Measurements from ENCODE around the gene PCBP3.

DNA sequence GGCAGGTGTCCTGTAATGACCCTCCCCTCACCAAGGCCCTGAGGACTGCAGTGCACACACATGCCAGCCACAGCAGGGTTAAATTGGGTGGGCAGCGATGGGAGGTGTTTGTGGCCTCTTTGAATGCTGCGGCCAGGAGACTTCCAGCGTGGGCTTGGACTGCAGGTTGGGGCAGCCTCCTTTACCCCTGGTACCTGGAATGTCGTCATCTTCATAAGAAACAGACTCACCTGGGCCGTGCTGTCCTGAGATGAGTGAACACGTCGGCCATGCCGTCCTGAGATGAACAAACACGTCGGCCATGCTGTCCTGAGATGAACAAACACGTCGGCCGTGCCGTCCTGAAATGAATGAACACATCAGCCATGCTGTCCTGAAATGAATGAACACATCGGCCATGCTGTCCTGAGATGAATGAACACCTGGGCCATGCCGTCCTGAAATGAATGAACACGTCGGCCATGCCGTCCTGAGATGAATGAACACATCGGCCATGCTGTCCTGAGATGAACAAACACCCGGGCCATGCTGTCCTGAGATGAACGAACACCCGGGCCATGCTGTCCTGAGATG, 288.0 kb downstream of the PCBP3 start:
- TF ChIP-seq, protein P1, sequence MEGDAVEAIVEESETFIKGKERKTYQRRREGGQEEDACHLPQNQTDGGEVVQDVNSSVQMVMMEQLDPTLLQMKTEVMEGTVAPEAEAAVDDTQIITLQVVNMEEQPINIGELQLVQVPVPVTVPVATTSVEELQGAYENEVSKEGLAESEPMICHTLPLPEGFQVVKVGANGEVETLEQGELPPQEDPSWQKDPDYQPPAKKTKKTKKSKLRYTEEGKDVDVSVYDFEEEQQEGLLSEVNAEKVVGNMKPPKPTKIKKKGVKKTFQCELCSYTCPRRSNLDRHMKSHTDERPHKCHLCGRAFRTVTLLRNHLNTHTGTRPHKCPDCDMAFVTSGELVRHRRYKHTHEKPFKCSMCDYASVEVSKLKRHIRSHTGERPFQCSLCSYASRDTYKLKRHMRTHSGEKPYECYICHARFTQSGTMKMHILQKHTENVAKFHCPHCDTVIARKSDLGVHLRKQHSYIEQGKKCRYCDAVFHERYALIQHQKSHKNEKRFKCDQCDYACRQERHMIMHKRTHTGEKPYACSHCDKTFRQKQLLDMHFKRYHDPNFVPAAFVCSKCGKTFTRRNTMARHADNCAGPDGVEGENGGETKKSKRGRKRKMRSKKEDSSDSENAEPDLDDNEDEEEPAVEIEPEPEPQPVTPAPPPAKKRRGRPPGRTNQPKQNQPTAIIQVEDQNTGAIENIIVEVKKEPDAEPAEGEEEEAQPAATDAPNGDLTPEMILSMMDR (IDR thresholded peaks at IDR 0.05; ENCODE audit: insufficient read depth, low read length) = no peak
- TF ChIP-seq GABPA (IDR thresholded peaks at IDR 0.05; ENCODE audit: low read depth) (no peak), POLR2AphosphoS5 (IDR thresholded peaks at IDR 0.05; ENCODE audit: low read depth) (no peak)
- TF ChIP-seq, protein P2, sequence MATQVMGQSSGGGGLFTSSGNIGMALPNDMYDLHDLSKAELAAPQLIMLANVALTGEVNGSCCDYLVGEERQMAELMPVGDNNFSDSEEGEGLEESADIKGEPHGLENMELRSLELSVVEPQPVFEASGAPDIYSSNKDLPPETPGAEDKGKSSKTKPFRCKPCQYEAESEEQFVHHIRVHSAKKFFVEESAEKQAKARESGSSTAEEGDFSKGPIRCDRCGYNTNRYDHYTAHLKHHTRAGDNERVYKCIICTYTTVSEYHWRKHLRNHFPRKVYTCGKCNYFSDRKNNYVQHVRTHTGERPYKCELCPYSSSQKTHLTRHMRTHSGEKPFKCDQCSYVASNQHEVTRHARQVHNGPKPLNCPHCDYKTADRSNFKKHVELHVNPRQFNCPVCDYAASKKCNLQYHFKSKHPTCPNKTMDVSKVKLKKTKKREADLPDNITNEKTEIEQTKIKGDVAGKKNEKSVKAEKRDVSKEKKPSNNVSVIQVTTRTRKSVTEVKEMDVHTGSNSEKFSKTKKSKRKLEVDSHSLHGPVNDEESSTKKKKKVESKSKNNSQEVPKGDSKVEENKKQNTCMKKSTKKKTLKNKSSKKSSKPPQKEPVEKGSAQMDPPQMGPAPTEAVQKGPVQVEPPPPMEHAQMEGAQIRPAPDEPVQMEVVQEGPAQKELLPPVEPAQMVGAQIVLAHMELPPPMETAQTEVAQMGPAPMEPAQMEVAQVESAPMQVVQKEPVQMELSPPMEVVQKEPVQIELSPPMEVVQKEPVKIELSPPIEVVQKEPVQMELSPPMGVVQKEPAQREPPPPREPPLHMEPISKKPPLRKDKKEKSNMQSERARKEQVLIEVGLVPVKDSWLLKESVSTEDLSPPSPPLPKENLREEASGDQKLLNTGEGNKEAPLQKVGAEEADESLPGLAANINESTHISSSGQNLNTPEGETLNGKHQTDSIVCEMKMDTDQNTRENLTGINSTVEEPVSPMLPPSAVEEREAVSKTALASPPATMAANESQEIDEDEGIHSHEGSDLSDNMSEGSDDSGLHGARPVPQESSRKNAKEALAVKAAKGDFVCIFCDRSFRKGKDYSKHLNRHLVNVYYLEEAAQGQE (IDR thresholded peaks at IDR 0.05; ENCODE audit: insufficient replicate concordance, low read depth) = no peak
